Neural cell (in vitro differentiated cells): Measurements from ENCODE around the gene VPS26B.

Source experiments
- CTCF ChIP-seq: fragments of 450-650 bp; IDR thresholded peaks from 2 replicates; pipeline ENCODE4 v1.5.1; 2014; ENCODE audit warnings: antibody characterized with exemption, mild to moderate bottlenecking, moderate library complexity; ENCODE audit not compliant: poor library complexity, severe bottlenecking
- EP300 ChIP-seq: fragments of 450-650 bp; conservative IDR thresholded peaks from 2 replicates; pipeline ENCODE4 v1.6.1; 2014; ENCODE audit warnings: antibody characterized with exemption, mild to moderate bottlenecking, moderate library complexity; ENCODE audit not compliant: poor library complexity, severe bottlenecking
- EZH2 ChIP-seq: fragments of 200-600, 300-800 bp; shearing (Covaris generic), sonication (generic); IDR thresholded peaks from 2 replicates; pipeline ENCODE4 v1.6.1; 2014; ENCODE audit warnings: antibody characterized with exemption, low read length, borderline replicate concordance, mild to moderate bottlenecking; ENCODE audit not compliant: insufficient read depth, poor library complexity, severe bottlenecking
- POLR2AphosphoS5 ChIP-seq: IDR thresholded peaks from 2 replicates; pipeline ENCODE4 v1.6.1; 2012
- RAD21 ChIP-seq: fragments of 450-650 bp; conservative IDR thresholded peaks from 2 replicates; pipeline ENCODE4 v1.6.1; 2014; ENCODE audit warnings: antibody characterized with exemption, mild to moderate bottlenecking, moderate library complexity
- REST ChIP-seq: IDR thresholded peaks from 2 replicates; pipeline ENCODE4 v1.6.1; 2012; ENCODE audit warnings: borderline replicate concordance
- TAF1 ChIP-seq: IDR thresholded peaks from 2 replicates; pipeline ENCODE4 v1.6.1; 2012; ENCODE audit warnings: low read depth

GRCh38 chr11:134178032-134178674 lies 46.3 kb upstream of the VPS26B start:
- TF ChIP-seq CTCF (no peak), EZH2 (no peak), POLR2AphosphoS5 (no peak), REST (no peak), RAD21 (no peak), EP300 (no peak), TAF1 (no peak)
